Heart left ventricle (tissue), 16 donors: Measurements from ENCODE around the gene GRIA1. TPM values are rescaled to one million over a fixed set of nuclear protein-coding genes. Genes with fewer than 3 reads are reported as not detected.

Source experiments
- ATAC-seq, 4 donors: fragments of 200-7000 bp; cut with Tn5 transposase; one replicate each; pipeline ENCODE4 v1.9.1; 2020 to 2022; ENCODE audit warnings: moderate library complexity in 4 of 4, mild to moderate bottlenecking in 3 of 4, moderate number of reproducible peaks in 1 of 4
- DNase-seq, 5 donors: peaks; one replicate each; pipeline ENCODE4 v3.0.0-alpha.2; 2020
- H3K27ac ChIP-seq, 12 donors: fragments of 200-600 bp; sonication (generic) in 4 of 12; one replicate each; pipeline versions ENCODE4 v1.5.0 to v1.8.0; 2016 to 2022; ENCODE audit warnings: mild to moderate bottlenecking in 2 of 12
- H3K27me3 ChIP-seq, 9 donors: fragments of 200-600 bp; sonication (generic) in 2 of 9; one replicate each; pipeline versions ENCODE4 v1.5.1 to v1.8.0; 2016 to 2022; ENCODE audit warnings: mild to moderate bottlenecking in 3 of 9
- H3K36me3 ChIP-seq, 9 donors: fragments of 200-600 bp; sonication (generic) in 2 of 9; one replicate each; pipeline versions ENCODE4 v1.5.0 to v1.8.0; 2018 to 2022; ENCODE audit warnings: mild to moderate bottlenecking in 2 of 9
- H3K4me1 ChIP-seq, 12 donors: fragments of 200-600 bp; sonication (generic) in 4 of 12; one replicate each; pipeline versions ENCODE4 v1.5.0 to v1.8.0; 2016 to 2022; ENCODE audit warnings: mild to moderate bottlenecking in 3 of 12
- H3K4me3 ChIP-seq, 12 donors: fragments of 200-600 bp; sonication (generic) in 4 of 12; one replicate each; pipeline versions ENCODE4 v1.5.0 to v1.8.0; 2017 to 2022; ENCODE audit warnings: mild to moderate bottlenecking in 9 of 12, moderate library complexity in 4 of 12
- H3K9me3 ChIP-seq, 12 donors: fragments of 200-600 bp; sonication (generic) in 4 of 12; one replicate each; pipeline versions ENCODE4 v1.5.0 to v1.8.0; 2016 to 2022; ENCODE audit warnings: mild to moderate bottlenecking in 1 of 12
- CTCF ChIP-seq, 12 donors: fragments of 200-600 bp; sonication (generic) in 4 of 12; IDR thresholded peaks; one replicate each; pipeline versions ENCODE4 v1.5.0 to v1.8.0; 2018 to 2022; ENCODE audit warnings: antibody characterized with exemption in 12 of 12, mild to moderate bottlenecking in 5 of 12
- POLR2A ChIP-seq, 2 donors: fragments of 450-650 bp; IDR thresholded peaks; one replicate each; pipeline ENCODE4 v1.6.1; 2017; ENCODE audit warnings: antibody characterized with exemption in 2 of 2, mild to moderate bottlenecking in 2 of 2, moderate library complexity in 2 of 2
- WGBS, 4 donors: extraction: QIAGEN DNeasy Blood & Tissue Kit in 2 of 4; methylation state at CpG; one replicate each; pipeline versions ENCODE4 v1.1.5 to v1.1.7; 2013 to 2018; 5-methylcytosine and 5-hydroxymethylcytosine counted together
- intact Hi-C, 10 donors: fragments of 100-400 bp; cut with DNase I; formaldehyde crosslinking; loops; one replicate each; pipeline versions ENCODE4 v1.11.1 to v1.14.2; 2022
- polyA plus RNA-seq, 2 donors: library from polyadenylated mRNA; stranded (reverse); fragments of 200-250 nt; gene quantifications; one replicate each; pipeline ENCODE4 v1.2.3, GENCODE V29; 2013
- total RNA-seq, 9 donors: library from RNA; depleted of rRNA in 2 of 9; stranded (reverse); fragments of >200 nt in 2 of 9; fragmentation: NEBNext Ultra II Directional in 3 of 9; extraction: Animal tissue kit (Norgen Biotek cat#: 25700) in 3 of 9; gene quantifications; one replicate each; pipeline versions ENCODE4 v1.1.0 to v1.2.4, GENCODE V29; 2016 to 2023
- donor health status: ischemic (EF 13 %, LVEDD 7.1; RV severe dilation, severe dysfunction).
- donor health status: healthy with polysubstance abuse.
- donor health status: DM: no; HTN: yes; CAD: no.
- donor health status: DM: no; HTN: no; CAD: no.
- donor health status: ischemic (EF 25% LVEDD 6.9; RV normal size, moderate dysfunction).
- donor health status: ischemic (EF 25% LVEDD 5.7; RV mildly dilated, moderate dysfunction).
- donor health status: healthy.
- donor health status: DM: yes; HTN: yes; CAD: no.
- donor health status: ischemic (EF 35%, LVEDD 5.7; RV mildly dilated, moderate dysfunction).
- donor health status: nonischemic (EF 11% LVEDD 7.7; RV severe dilation, severe dysfunction).
- donor health status: DM: yes; HTN: yes; CAD: no.
- donor health status: PGD.
- donor health status: ischemic (EF 29% LVEDD 5.4; RV normal size, mild dysfunction).
- donor health status: nonischemic (EF 23%, LVEDD 6.1; RV moderate dilation, normal function).

Gene GRIA1
- total and polyA plus RNA-seq, 11 donors, result 0.07 to 1.5 (median 0.37) TPM; not detected in 3

- no peak overlapping the region for H3K4me3 ChIP-seq
- H3K36me3 ChIP-seq, result no peaks in the 10 kb centered on the region
- 65 to 78% (median 77%) methylated on average over 2 of the region's 2 CpGs for WGBS, 4 donors
- H3K4me1 ChIP-seq, result peaks cover 0 to 8% (median 0%) of the 10 kb centered on the region in 12 donors
- no peak for DNase-seq
- TF ChIP-seq POLR2A (IDR thresholded peaks at IDR 0.05), result no peak
- no peak for TF ChIP-seq CTCF (IDR thresholded peaks at IDR 0.05)
- intact Hi-C loops, result no loop called here
- ATAC-seq, result no peak
- no peaks in the 10 kb centered on the region for H3K9me3 ChIP-seq
- no peak overlapping the region for H3K27ac ChIP-seq
- peaks cover 9 to 34% (median 17%) of the 10 kb centered on the region in 9 donors for H3K27me3 ChIP-seq
Observed at GRCh38 chr5:153486771-153487170, 3.7 kb upstream of the GRIA1 start.

- Histone ChIP-seq H3K4me1 (peaks cover 0 to 8% (median 0%) of the 10 kb centered on the region in 12 donors), H3K9me3 (no peaks in the 10 kb centered on the region), H3K27me3 (peaks cover 9 to 43% (median 18%) of the 10 kb centered on the region in 9 donors), H3K36me3 (no peaks in the 10 kb centered on the region), H3K4me3 (no peak overlapping the region), H3K27ac (no peak overlapping the region)
- intact Hi-C loops, result loop anchor here in 3 of 10 donors (10.0 kb wide), 3 partner anchors 225 to 955 kb away; no protein-coding TSS in a partner anchor
- no peak for ATAC-seq
- DNase-seq, result no peak
- WGBS, 4 donors, result 70 to 83% (median 81%) methylated on average over 3 of the region's 3 CpGs
- TF ChIP-seq CTCF (IDR thresholded peaks at IDR 0.05), result no peak
- no peak for TF ChIP-seq POLR2A (IDR thresholded peaks at IDR 0.05)
Observed at GRCh38 chr5:153489611-153490010, 859 bp upstream of the GRIA1 start.

- TF ChIP-seq POLR2A (IDR thresholded peaks at IDR 0.05) (no peak), CTCF (IDR thresholded peaks at IDR 0.05) (no peak)
- DNase-seq (no peak), ATAC-seq (no peak)
- WGBS, 4 donors, result 23 to 30% (median 25%) methylated on average over 14 of the region's 14 CpGs
- intact Hi-C loops, result loop anchor here in 3 of 10 donors (10.0 kb wide), 3 partner anchors 224 to 956 kb away; no protein-coding TSS in a partner anchor
- Histone ChIP-seq H3K27me3 (peaks cover 9 to 43% (median 18%) of the 10 kb centered on the region in 9 donors), H3K9me3 (no peaks in the 10 kb centered on the region), H3K36me3 (no peaks in the 10 kb centered on the region), H3K4me1 (peaks cover 0 to 8% (median 0%) of the 10 kb centered on the region in 12 donors), H3K4me3 (peak overlapping the region in 6 of 12 donors; percentile 8 to 40 (median 24)), H3K27ac (no peak overlapping the region)
Observed at GRCh38 chr5:153491038-153491744, 721 bp downstream of the GRIA1 start.

- H3K27ac ChIP-seq, result no peak overlapping the region
- TF ChIP-seq POLR2A (IDR thresholded peaks at IDR 0.05), result no peak
- TF ChIP-seq CTCF (IDR thresholded peaks at IDR 0.05), result no peak
- H3K4me1 ChIP-seq, result peaks cover 0 to 8% (median 0%) of the 10 kb centered on the region in 12 donors
- DNase-seq, result no peak
- H3K9me3 ChIP-seq, result no peaks in the 10 kb centered on the region
- no peak for ATAC-seq
- intact Hi-C loops, result loop anchor here in 3 of 10 donors (10.0 kb wide), 3 partner anchors 223 to 957 kb away; no protein-coding TSS in a partner anchor
- H3K27me3 ChIP-seq, result peaks cover 9 to 43% (median 18%) of the 10 kb centered on the region in 9 donors
- no peak overlapping the region for H3K4me3 ChIP-seq
- no peaks in the 10 kb centered on the region for H3K36me3 ChIP-seq
- 54 to 62% (median 60%) methylated on average over 8 of the region's 8 CpGs for whole genome bisulfite sequencing, 4 donors
Observed at GRCh38 chr5:153491856-153492255, 1.4 kb downstream of the GRIA1 start.
